ENCODE measurements around the gene OR6C6. TPM values are rescaled to one million over a fixed set of nuclear protein-coding genes. Genes with fewer than 3 reads are reported as not detected.

Gene OR6C6
- total and polyA plus RNA-seq, 10 of the 15 experiments (the other 5 are each of a cell fraction or from before 2014, with no cell fraction given), result not detected

GRCh38 chr12:55253281-55253680 lies 43.1 kb downstream of the OR6C6 start (continued):
- TF ChIP-seq ATF3 (IDR thresholded peaks at IDR 0.05; ENCODE audit: borderline replicate concordance, extremely low read depth, low read depth, low read length), result no peak
- no peak for TF ChIP-seq SREBF1 (IDR thresholded peaks at IDR 0.05; ENCODE audit: low read length)
- no peak for TF ChIP-seq HSF1 (IDR thresholded peaks at IDR 0.05; ENCODE audit: low read depth, low read length)
- TF ChIP-seq CEBPB (IDR thresholded peaks at IDR 0.05; ENCODE audit: borderline replicate concordance in 1 of 2, low read depth in 2 of 2, low read length in 2 of 2), result no peak
- no peak for TF ChIP-seq PBX3 (IDR thresholded peaks at IDR 0.05; ENCODE audit: insufficient replicate concordance, low read depth, low read length)

DNA sequence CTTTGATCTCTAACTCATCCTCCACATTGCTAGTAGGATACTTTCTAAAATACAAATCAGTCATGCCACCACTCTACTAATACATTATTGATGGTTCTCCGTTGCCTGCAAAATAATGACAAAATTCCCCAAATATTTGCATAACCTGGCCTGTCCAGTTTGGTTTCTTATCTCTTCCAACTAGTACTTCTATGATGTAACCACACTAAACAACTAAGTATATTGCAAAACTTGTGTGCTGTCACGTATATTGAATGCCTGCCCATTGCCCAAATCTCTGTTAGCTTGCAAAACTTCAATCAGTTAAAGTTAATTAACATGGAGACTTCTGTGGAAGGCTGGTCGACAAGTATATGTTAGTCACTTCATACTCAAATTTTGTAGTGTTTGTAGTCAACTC lies 45.4 kb downstream of the OR6C6 start:
- H3K79me2 ChIP-seq (ENCODE audit: control insufficient read depth, insufficient read depth, low read length), result no peaks in the 10 kb centered on the region
- H2AFZ ChIP-seq (ENCODE audit: control insufficient read depth, low read depth, low read length), result no peak overlapping the region
- no peak overlapping the region for H3K4me3 ChIP-seq
- RAD21 ChIA-PET (ENCODE audit: unreplicated experiment), result no interaction called here
- POLR2A ChIA-PET, result no interaction called here
- 8% methylated on average over 3 of the region's 3 CpGs for WGBS (ENCODE audit: insufficient coverage, insufficient replicate concordance, low lambda C conversion rate, missing lambda C conversion rate)
- H3K27me3 ChIP-seq (replicated peaks in 1 of 2; ENCODE audit: control insufficient read depth in 2 of 2, insufficient read depth in 2 of 2, low read length in 1 of 2), result no peaks in the 10 kb centered on the region; a peak in 1 of 4 replicates
- H3K27ac ChIP-seq (ENCODE audit: control insufficient read depth, insufficient read depth), result no peak overlapping the region
- ATAC-seq, result no peak
- FAIRE-seq, result no peak
- in situ Hi-C loops (cut with MboI), result no loop called here
- CTCF ChIA-PET, result no interaction called here
- no peaks in the 10 kb centered on the region for H4K20me1 ChIP-seq (ENCODE audit: control insufficient read depth, insufficient read depth)
- no peaks in the 10 kb centered on the region for H3K9me3 ChIP-seq (replicated peaks; ENCODE audit: control insufficient read depth, insufficient read depth, low read length)
- intact Hi-C loops (cut with micrococcal nuclease; ENCODE audit: unreplicated experiment), result no loop called here
- no TSS peak for BruUV-seq (replicated peaks)
- no peaks in the 10 kb centered on the region for H3K36me3 ChIP-seq (ENCODE audit: control insufficient read depth in 2 of 2, insufficient read depth in 2 of 2, low read length in 1 of 2)
- SMC1A ChIA-PET (ENCODE audit: uncharacterized antibody, unreplicated experiment), result no interaction called here
- H3K4me2 ChIP-seq (ENCODE audit: control insufficient read depth, insufficient read depth), result no peak overlapping the region
- H3K4me1 ChIP-seq (ENCODE audit: control insufficient read depth, insufficient read depth, low read length), result no peaks in the 10 kb centered on the region
- no peak overlapping the region for H3K9ac ChIP-seq (ENCODE audit: control insufficient read depth, insufficient read depth, low read length)
- DNase-seq (ENCODE audit: low read depth, low spot score), result no peak
- TF ChIP-seq NRF1 (conservative IDR thresholded peaks at IDR 0.05; ENCODE audit: low read depth, low read length), result no peak
- no peak for TF ChIP-seq NR2C2 (IDR thresholded peaks at IDR 0.05; ENCODE audit: borderline replicate concordance, control insufficient read depth, insufficient read length, low read depth)
- TF ChIP-seq LARP7 (IDR thresholded peaks at IDR 0.05), result no peak
- TF ChIP-seq RB1 (IDR thresholded peaks at IDR 0.05; ENCODE audit: borderline replicate concordance), result no peak
- no peak for TF ChIP-seq EP300 (IDR thresholded peaks at IDR 0.05; ENCODE audit: borderline replicate concordance in 1 of 2, control insufficient read depth in 1 of 2, low read depth in 2 of 2, low read length in 2 of 2)
- TF ChIP-seq IKZF1 (conservative IDR thresholded peaks at IDR 0.05), result no peak
- no peak for TF ChIP-seq ZBED1 (IDR thresholded peaks at IDR 0.05; ENCODE audit: borderline replicate concordance)
- TF ChIP-seq PRDM15 (CRISPR knock-in tag; IDR thresholded peaks at IDR 0.05), result no peak
- no peak for TF ChIP-seq NBN (IDR thresholded peaks at IDR 0.05)
- no peak for TF ChIP-seq SP1 (IDR thresholded peaks at IDR 0.05; ENCODE audit: low read depth, low read length)
- no peak for TF ChIP-seq ZNF24 (IDR thresholded peaks at IDR 0.05)
- no peak for TF ChIP-seq GABPA (IDR thresholded peaks at IDR 0.05; ENCODE audit: low read depth)

Measured in GM12878 (cell line).